Peyer's patch (tissue), 4 donors: ENCODE measurements around the gene ZSCAN10. TPM values are rescaled to one million over a fixed set of nuclear protein-coding genes. Genes with fewer than 3 reads are reported as not detected.

ENCODE experiments used
- DNase-seq, 3 donors: peaks; one replicate each; pipeline ENCODE4 v3.0.0-alpha.2; 2017 to 2019
- H3K27ac ChIP-seq, 4 donors: fragments of 200-600 bp; sonication (generic); one replicate each; pipeline ENCODE4 v1.5.1; 2016 to 2019
- H3K27me3 ChIP-seq, 2 donors: fragments of 200-600 bp; sonication (generic); one replicate each; pipeline ENCODE4 v1.5.1; 2019
- H3K36me3 ChIP-seq, 3 donors: fragments of 200-600 bp; sonication (generic); one replicate each; pipeline ENCODE4 v1.5.1; 2016 to 2019
- H3K4me1 ChIP-seq, 4 donors: fragments of 200-600 bp; sonication (generic); one replicate each; pipeline ENCODE4 v1.5.1; 2016 to 2019
- H3K4me3 ChIP-seq, 4 donors: fragments of 200-600 bp; sonication (generic); 1 replicate in 3 of 4; 2 replicates in 1 of 4; pipeline ENCODE4 v1.5.1; 2016 to 2019; ENCODE audit warnings: mild to moderate bottlenecking in 1 of 4
- H3K9me3 ChIP-seq, 4 donors: fragments of 200-600 bp; sonication (generic); one replicate each; pipeline ENCODE4 v1.5.1; 2016 to 2019; ENCODE audit warnings: mild to moderate bottlenecking in 1 of 4
- CTCF ChIP-seq, 6 experiments: fragments of 450-650 bp in 4 of 6; fragments of 200-600 bp in 2 of 6; sonication (generic) in 1 of 6; IDR thresholded peaks; one replicate each; pipeline ENCODE4 v1.5.1; 2017 to 2019; ENCODE audit warnings: antibody characterized with exemption in 6 of 6, mild to moderate bottlenecking in 3 of 6, moderate library complexity in 1 of 6
- POLR2A ChIP-seq, 2 donors: fragments of 450-650 bp; IDR thresholded peaks; one replicate each; pipeline ENCODE4 v1.5.1; 2017; ENCODE audit warnings: antibody characterized with exemption in 2 of 2, mild to moderate bottlenecking in 2 of 2, moderate library complexity in 2 of 2
- total RNA-seq, 4 donors: library from RNA; depleted of rRNA; stranded (reverse); fragments of >200 nt; gene quantifications; one replicate each; pipeline ENCODE4 v1.1.0, GENCODE V29; 2016

The ZSCAN10 gene
- total RNA-seq, 4 donors from 2014 or later, result not detected

GRCh38 chr16:3046641-3047386 is 52.3 kb downstream of the ZSCAN10 start:
- peaks cover 0 to 50% of the 10 kb centered on the region in 2 donors for H3K27me3 ChIP-seq
- no peaks in the 10 kb centered on the region for H3K36me3 ChIP-seq
- H3K27ac ChIP-seq, result peak overlapping the region in 2 of 4 donors; percentile 12 to 57
- H3K9me3 ChIP-seq, result no peaks in the 10 kb centered on the region
- DNase-seq, result no peak
- H3K4me1 ChIP-seq, result peaks cover 0 to 24% (median 18%) of the 10 kb centered on the region in 4 donors
- peak overlapping the region; percentile 23 to 59 (median 42) for H3K4me3 ChIP-seq
- TF ChIP-seq CTCF (IDR thresholded peaks at IDR 0.05), result no peak
- no peak for TF ChIP-seq POLR2A (IDR thresholded peaks at IDR 0.05)

DNA sequence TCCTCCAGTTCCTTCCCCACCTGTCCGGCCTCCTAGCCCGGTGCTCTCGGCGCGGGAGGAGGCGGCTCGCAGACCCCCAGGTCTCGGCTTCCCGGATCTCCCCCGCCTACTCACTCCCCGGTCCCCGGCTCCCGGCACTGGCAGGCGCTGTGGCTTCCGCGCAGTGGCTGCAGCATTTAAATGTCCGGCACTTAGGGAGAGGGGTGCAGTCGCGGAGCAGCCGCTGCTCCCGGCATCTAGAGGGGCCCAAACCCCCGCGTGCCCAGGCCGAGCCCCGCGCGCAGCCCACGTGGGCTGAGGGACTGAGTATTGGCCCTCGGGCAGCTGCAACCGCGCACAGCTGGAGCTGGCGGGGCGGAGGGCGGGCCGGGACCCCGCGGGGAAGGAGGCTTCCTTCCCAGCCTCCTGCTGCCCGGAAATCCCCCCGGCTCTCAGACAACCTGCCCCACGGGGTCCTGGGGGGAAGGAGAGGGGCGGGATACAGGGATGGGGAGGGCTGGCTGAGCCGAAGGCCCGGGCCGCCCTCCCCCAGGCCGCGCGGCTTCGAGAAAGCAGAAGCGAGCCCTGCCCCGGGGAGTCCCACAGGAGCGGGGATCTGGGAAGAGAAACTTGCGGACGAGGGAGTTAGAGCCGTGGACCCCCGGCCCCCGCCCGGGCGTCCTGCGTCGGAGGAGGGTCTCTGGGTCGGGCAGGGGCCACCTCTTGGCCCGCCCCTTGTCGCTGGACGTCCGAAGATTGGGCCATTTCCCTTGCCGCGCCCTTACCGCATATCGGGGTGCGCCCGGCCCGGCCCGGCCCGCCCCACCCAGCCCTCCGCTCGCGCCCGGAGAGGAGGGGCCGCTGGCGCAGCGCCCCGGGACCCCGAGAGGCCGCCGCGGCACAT is 53.1 kb downstream of the ZSCAN10 start, which contains the start of gene MMP25:
MMP25 (plus strand) TSS at position 804 of the 883 bp plus-strand sequence. CDS start 357 bp downstream, outside the sequence.
- TF ChIP-seq CTCF (IDR thresholded peaks at IDR 0.05) (no peak), POLR2A (IDR thresholded peaks at IDR 0.05) (no peak)
- peak in 1 of 3 donors; percentile 50 for DNase-seq

DNA sequence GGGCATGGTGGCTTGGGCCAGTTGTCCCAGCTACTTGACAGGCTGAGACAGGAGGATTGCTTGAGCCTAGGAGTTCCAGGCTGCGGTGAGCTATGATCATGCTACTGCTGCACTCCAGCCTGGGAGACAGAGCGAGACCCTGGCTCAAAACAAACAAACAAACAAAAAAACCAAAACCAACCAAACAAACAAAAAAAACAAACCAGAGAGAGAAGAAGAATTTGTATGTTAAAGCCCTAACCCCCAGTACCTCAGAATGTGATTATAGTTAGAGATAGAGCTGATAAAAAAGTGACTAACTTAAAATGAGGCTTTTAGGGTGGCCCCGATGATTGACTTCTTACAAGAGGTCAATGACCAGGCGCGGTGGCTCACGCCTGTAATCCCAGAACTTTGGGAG is 54.4 kb downstream of the ZSCAN10 start:
- Histone ChIP-seq H3K4me1 (peaks cover 0 to 24% (median 18%) of the 10 kb centered on the region in 4 donors), H3K4me3 (no peak overlapping the region), H3K9me3 (no peaks in the 10 kb centered on the region), H3K36me3 (no peaks in the 10 kb centered on the region), H3K27ac (no peak overlapping the region), H3K27me3 (peaks cover 0 to 44% of the 10 kb centered on the region in 2 donors)
- no peak for DNase-seq
- no peak for TF ChIP-seq POLR2A (IDR thresholded peaks at IDR 0.05)
- TF ChIP-seq CTCF (IDR thresholded peaks at IDR 0.05), result no peak

More for the DNA sequence above, 53.1 kb downstream of the ZSCAN10 start, which contains the start of gene MMP25:
- H3K4me3 ChIP-seq, result peak within 1 kb of the TSS; percentile 23 to 59 (median 42)
- H3K36me3 ChIP-seq, result no peaks in the 10 kb centered on the region
- no peaks in the 10 kb centered on the region for H3K9me3 ChIP-seq
- peaks cover 0 to 50% of the 10 kb centered on the region in 2 donors for H3K27me3 ChIP-seq
- H3K4me1 ChIP-seq, result peaks cover 0 to 24% (median 18%) of the 10 kb centered on the region in 4 donors
- H3K27ac ChIP-seq, result peak within 1 kb of the TSS in 2 of 4 donors; percentile 12 to 57

DNA sequence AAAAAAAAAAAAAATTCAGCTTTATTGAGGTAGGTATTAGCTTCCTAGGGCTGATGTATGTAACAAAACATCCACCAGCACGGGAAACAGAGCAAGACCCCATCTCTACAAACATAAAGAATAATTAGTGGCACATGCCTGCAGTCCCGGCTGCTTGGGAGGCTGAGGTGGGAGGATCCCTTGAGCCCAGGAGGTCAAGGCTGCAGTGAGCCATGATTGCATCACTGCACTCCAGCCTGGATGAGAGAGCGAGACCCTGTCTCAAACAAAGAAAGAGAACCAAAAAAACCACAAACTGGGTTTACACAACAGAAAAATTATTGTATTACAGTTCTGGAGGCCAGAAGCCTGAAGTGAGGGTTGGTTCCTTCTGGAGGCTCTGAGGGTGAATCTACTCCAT is 56.7 kb downstream of the ZSCAN10 start:
- Histone ChIP-seq H3K4me1 (peaks cover 5 to 39% (median 18%) of the 10 kb centered on the region in 4 donors), H3K4me3 (no peak overlapping the region), H3K27me3 (peaks cover 0 to 35% of the 10 kb centered on the region in 2 donors), H3K36me3 (no peaks in the 10 kb centered on the region), H3K9me3 (no peaks in the 10 kb centered on the region), H3K27ac (no peak overlapping the region)
- TF ChIP-seq POLR2A (IDR thresholded peaks at IDR 0.05) (no peak), CTCF (IDR thresholded peaks at IDR 0.05) (no peak)
- DNase-seq, result no peak

- Histone ChIP-seq H3K27ac (peak overlapping the region in 3 of 4 donors; percentile 46 to 92 (median 69)), H3K27me3 (peaks cover 0 to 13% of the 10 kb centered on the region in 2 donors), H3K9me3 (no peaks in the 10 kb centered on the region), H3K36me3 (no peaks in the 10 kb centered on the region), H3K4me1 (peaks cover 0 to 28% (median 7%) of the 10 kb centered on the region in 4 donors), H3K4me3 (no peak overlapping the region)
- TF ChIP-seq POLR2A (IDR thresholded peaks at IDR 0.05) (peak; percentile 34 to 58), CTCF (IDR thresholded peaks at IDR 0.05) (no peak)
- peak in 2 of 3 donors; percentile 81 to 88 for DNase-seq
These were observed 60.2 kb downstream of the ZSCAN10 start for GRCh38 chr16:3038896-3039295.
